ENCODE measurements around the gene SMCO2. TPM values are rescaled to one million over a fixed set of nuclear protein-coding genes. Genes with fewer than 3 reads are reported as not detected.

Gene SMCO2
- 0.16 TPM in 1 of 2 replicates, not detected in the other for total RNA-seq (2014; rRNA removed; shearing (Covaris generic))

DNA sequence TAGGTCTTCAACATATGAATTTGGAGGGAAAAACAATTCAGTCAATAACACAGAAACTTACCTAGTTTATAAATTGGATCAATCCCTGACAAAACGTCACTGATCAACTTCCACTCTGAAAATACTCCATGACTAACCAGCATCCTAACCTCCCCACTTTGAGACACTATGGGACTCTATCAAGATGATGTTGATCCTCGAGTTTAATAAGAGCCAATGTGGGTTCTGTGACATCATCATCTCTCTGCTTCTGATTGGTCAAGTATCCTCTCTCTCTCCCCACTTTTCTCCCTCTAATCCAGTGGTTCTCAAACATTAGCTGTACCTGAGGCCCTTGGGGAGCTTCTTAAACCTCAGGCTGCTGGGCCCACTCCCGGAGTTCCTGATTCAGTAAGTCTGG lies at the start of gene SMCO2:
TSS of gene SMCO2 (plus strand) at position 301 of the 400 bp plus-strand sequence. CDS start 23,896 bp downstream, outside the sequence.
- DNase-seq (ENCODE audit: low spot score): no peak

DNA sequence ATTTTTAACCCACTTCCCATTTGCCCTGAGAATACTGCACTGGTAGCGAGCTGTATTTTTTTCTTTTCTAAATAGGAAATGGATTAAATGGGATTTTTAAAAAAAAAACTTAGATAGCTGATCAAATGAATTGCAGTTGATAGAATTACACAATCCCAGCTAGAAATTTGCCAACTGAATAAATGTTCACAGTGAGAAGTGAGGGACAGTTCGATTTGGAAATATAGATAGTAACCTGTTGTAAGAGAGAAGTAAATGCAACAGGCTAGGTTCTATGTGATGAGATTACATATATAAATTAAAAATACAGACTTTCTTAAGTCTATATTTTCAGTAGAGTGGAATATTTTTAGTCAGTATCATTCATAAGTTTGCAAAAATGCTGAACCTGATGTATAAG lies 48.1 kb upstream of the SMCO2 start:
- DNase-seq (ENCODE audit: low spot score): no peak

DNA sequence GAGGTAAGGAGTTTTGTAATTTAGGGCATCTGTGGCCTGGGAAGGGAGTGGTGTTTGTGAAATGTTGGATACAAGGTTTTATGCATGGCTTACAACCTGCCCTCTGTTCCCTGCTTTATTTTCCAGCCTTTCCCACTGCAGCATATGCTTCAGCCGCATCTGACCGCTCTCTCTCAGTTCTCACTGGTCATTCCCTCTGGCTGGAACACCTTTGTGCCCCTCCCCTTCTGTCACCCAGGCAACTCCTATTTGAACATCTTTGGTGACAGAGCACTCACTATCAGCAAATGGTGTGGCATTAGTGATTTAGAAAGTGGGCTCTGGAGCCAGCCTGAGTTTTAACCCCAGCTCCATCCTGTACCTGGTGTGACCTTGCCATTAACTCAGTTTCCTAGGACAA lies 47.5 kb upstream of the SMCO2 start:
- no peak for DNase-seq (ENCODE audit: low spot score)

DNA sequence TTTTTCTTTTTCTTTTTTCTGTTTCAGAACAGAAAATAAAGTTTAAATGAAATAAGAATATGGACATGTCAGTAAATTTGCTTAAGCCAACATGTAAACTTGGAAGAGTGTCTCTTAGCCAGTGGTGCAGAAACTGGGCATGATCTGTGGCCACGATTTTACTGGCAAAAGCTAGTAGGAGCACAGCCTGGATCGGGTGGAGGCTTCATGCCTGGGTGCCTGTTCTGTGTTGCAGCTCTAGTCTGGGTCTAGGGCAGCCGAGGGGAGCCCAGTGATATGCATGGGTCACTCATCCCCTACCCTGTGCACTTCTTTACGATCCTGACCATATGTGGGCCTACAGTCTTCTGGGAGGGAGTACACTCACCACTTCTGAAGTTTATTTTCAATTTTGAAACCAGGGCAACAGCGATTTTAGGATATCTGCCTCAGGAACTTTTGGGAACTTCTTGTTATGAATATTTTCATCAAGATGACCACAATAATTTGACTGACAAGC lies 45.6 kb upstream of the SMCO2 start:
- DNase-seq (ENCODE audit: low spot score): no peak

DNA sequence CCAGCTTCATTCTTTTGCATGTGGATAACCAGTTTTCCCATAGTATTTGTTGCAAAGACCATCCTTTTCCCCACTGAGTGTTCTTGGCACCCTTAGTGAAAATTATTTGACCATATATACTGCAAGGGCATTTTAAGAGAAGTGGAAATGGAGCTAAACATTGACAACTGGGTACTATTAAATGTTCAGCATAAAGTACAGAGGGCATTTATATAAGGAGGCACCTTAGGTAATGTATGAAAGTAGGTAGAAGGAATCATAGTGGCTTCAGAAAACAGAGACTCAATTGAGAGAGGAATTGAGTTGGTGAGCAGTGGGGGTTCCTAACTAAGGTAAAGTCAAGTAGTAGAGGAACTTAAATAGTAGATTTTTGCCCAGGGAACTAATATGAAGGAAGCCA lies 34.5 kb upstream of the SMCO2 start:
- no peak for DNase-seq (ENCODE audit: low spot score)

DNA sequence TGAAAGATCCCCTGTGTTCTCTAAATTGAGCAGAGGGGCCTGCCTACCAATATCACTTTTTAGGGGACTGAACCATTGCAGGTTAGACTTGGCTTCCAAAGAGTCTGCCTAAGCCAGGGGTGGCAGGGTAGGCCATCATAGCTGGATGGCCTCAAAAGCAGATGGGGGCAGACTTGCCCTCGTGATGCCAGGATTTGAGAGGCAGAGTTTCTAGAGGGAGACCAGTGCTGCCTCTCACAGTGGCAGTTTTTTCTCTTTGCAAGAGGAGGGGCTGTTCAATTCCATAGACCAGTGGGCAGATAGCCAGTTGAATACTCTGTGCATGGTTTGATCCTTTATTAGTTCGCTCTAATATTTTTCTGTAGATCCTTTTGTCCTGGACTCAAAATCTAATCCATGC lies 23.8 kb upstream of the SMCO2 start:
- DNase-seq (ENCODE audit: low spot score): no peak

DNA sequence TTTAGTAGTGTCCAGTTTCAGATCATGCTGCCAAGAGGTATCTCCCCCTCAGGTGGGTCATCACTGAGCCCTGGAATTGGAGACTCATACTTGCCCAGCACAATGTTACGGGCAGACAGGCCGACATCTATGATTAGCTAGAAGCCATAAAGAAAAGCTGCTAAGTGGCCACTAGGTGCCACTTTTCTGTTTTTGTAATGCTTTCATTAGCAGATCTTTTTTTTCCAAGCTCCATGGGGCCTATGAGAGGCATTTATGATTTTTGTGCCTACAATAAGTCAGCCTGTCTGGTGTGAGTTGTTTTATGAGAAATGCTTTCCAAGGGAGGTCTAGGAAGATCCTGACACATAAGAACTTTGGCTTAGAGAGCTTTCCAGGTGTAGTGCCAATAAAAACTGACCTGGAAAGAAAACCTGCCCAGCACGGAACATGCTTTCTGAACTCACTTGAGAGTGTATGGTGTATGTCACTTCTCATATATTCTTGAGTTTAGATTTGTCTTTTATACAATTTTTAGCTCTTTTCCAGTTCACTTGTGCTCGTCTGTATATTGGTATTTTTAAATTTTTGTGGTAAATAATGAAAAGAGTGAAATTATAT lies 21.8 kb upstream of the SMCO2 start:
- peak; percentile 72 for DNase-seq (ENCODE audit: low spot score)

DNA sequence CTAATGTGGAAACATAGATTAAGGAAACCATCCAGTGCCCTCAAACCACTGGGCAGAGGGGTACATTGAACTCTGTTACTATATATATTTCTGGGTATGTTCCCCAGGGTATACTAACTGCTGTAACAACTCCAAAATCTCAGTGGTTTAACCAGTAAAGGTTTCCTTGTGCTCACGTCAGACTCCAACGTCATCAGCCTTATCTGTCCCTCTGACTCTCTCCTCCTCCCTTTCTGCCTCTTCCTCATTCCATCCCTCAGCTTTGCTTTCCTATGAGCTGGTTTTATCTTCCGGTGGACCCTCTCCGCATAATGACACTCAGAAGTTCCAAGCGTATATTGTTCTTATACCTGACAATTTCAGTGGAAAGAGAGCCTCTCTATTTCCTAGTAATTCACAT lies 21.2 kb upstream of the SMCO2 start:
- DNase-seq (ENCODE audit: low spot score): no peak

DNA sequence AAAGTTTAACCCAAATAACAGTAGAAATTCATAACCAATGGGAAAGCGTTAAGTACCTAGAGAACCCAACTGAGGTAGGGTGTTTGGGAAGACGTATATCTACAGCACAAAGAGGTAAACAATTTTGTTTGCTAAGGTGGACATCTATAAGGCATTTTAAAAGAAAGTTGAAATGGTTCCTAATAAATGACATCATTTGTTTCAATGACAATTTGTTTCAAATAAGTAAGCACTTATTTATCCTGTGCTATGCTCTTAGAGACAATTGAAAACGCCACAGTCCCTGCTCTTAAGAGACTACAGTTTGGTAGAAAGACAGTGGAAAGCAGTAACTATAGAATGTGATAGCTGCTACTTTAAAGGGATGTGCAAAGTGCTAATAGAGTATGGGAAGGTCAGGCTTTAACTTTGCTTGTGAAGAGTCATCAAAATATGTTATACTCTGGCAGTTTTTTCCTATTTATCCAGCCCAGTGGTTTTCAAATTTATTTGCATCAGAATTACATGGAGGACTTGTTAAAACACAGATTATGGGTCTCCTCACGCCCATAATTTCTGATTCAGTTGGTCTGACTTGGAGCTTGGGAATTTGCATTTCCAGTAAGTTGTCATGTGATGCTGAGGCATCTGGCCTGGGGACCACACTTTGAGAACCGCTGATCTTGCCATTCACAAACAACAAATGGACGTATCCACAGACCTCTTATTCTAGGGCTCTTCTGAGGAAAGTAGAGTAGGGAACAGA lies 19.6 kb upstream of the SMCO2 start:
- DNase-seq (ENCODE audit: low spot score): no peak

DNA sequence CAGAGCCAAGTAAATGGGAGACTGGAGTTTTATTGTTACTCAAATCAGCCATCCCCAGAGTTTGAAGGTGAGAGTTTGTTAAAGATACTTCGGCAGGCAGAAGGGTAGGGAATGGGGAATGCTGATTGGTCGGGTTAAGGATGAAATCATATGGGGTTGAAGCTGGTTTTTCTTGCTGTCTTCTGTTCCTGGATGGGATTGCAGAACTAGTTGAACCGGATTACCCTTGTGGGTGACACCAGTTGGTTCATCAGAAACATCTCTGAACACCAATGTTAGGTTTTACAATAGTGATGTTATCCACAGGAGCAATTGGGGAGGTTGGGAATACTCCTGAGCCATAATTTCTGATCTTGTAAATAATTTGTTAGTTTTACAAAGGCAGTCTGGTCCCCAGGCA lies 18.7 kb upstream of the SMCO2 start:
- DNase-seq (ENCODE audit: low spot score): no peak

DNA sequence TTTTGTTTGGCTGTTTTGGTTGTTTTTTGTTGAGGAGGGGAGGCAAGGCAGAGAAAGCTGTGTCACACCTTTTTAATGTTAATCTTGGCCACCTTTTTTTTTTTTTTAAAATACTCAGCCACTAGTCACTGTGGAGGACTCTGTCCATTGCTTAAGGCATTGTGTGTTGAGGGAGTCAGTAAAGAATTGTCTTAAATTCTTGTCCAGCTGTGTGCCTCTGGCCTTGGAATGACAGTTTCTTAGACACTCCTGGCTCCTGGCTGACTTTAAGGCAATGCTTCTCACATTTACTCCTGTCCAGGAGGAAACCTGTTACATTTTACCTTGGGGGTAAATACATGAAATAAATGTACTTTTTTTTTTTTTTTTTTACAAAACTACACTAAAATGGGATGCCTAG lies 18.1 kb upstream of the SMCO2 start:
- no peak for DNase-seq (ENCODE audit: low spot score)

DNA sequence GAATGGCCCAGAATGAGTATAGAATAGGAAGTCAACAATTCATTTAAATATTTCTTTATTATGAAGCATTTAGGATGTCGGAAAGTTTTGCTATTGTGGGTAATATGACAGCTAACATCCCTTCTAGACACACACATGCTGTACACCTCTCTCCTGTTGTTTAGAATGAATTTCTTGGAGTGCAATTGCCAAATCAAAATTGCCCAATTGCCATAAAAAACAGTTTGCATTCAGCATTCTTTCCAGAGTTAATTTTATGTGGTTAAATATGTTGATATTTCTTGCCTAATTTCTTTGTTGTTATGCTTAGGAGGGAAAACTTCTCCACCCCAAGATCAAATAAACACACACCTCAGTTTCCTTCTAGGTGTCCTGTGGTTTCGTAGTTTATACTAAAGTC lies 16.9 kb upstream of the SMCO2 start:
- no peak for DNase-seq (ENCODE audit: low spot score)

DNA sequence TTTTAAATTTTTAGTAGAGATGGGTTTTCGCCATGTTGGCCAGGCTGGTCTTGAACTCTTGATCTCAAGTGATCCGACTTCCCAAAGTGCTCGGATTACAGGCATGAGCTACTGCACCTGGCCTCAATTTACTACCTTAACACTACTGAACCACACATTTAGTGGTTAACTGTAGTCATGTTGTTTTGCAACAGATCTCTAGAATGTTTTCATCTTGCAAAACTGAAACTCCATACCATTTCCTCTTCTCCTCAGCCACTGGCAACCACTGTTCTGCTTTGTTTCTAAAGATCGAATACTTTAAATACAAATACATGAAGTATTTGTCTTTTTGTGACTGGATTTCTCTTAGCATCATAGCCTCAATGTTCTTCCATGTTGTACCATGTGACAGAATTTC lies 15.4 kb upstream of the SMCO2 start:
- DNase-seq (ENCODE audit: low spot score): no peak

DNA sequence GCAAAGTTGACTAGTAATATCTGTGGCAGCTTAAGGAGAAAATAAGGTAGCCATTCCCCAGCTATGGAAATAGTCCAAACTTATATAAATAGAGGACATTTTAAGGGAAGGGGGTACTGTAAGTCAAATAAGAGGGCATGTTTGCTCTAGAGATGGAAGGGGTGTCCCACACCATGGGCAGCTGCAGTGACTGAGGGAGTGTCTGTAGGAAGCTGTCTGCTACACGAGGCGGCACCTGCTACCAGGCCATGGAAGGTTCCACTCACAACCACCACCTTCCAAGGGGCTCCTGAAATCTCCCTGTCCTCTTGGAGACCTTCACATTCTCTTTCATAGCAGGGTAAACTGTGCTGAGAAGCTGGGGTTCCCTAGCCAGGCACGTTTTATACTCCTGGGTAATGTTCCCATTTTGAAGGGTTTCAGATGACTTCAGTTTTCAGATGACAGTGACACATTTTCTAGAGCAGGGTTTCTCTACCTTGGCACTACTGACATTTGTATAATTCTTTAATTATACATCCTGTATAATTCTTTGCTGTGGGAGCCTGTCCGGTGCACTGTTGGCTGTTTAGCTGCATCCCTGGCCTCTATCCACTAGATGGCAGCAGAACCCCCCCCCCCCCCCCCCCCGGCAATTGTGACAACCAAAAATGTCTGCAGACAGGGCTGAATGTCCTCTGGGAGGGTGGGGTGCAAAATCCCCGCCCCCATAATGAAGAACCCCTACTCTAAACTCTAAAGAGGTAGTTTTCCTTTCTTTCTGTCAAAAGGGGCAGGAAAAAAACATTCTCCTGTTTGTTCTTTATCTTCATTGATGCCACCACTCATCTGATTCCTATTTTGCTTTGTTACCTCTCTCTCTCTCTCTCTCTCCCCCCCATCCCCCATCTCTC lies 11.6 kb upstream of the SMCO2 start:
- peak; percentile 30 for DNase-seq (ENCODE audit: low spot score)

DNA sequence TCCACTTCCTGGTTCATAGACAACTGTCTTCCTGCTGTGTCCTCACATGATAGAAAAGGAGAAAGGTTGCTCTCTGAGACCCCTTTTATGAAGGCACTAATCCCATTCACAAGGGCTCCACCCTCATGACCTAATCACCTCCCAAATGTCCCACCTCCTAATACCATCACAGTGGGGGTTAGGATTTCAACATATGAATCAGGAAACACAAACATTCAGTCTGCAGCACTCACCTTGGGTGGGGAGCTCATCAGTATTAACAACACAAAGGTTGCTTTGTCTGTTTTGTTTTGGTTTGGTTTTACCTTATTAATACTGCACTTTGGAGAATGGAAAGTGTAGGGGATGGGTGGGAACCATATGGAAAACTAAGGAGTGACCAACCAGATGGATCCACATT lies 10.5 kb upstream of the SMCO2 start:
- peak; percentile 16 for DNase-seq (ENCODE audit: low spot score)

DNA sequence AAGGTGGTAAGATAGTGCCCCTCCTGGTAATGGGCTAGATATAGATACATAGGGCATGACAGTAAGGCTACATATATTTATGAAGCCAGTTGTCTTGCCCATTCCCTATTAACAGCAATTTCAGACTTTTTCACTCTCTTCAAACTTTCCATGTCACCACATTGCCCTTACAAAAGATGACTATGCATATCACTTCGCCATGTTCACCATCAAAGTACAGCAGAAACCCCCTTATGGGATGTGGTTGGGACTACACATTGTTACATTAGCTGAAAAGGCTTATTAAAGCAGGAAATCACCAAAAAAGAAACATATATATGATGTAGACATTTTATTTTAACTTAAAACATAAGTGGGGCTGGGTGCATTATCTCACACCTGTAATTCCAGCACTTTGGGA lies 9.8 kb upstream of the SMCO2 start:
- no peak for DNase-seq (ENCODE audit: low spot score)

DNA sequence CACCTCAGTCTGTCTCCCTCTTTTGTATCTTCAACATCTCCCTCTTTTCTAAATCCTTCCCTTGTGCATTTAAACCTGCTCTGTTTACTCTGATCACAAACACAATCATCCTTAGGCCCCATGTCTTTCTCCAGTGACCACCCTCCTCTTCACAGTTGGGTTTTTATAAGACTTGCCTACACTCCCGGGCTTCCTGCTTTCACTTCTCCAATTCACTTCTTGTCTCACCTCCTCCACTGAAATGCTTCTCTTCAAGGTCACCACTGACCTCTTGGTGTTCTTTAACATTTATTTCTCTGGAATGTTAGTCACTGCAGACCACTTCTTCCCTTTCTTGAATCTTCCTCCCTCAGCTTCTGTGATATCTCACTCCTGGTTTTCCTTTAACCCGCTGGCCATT lies 8.7 kb upstream of the SMCO2 start:
- DNase-seq (ENCODE audit: low spot score): no peak

DNA sequence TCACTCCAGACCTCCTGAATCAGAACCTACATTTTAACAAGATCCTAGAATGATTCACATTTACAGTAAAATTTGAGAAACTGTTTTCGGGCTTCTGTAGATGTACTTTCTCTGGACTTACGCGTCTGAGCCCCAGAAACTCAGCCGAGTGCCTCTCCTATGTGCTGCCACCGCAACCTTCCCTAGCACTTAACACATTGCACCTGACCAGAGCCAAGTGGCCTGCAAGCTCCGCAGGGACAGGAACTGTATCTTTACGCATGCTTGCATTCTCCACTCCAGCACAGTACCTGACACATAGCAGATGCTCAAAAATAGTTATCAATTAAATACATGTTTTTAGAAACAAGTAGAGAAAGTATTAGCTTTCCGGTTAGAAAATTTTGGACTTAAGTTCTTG lies 1.2 kb downstream of the SMCO2 start:
- DNase-seq (ENCODE audit: low spot score): no peak

DNA sequence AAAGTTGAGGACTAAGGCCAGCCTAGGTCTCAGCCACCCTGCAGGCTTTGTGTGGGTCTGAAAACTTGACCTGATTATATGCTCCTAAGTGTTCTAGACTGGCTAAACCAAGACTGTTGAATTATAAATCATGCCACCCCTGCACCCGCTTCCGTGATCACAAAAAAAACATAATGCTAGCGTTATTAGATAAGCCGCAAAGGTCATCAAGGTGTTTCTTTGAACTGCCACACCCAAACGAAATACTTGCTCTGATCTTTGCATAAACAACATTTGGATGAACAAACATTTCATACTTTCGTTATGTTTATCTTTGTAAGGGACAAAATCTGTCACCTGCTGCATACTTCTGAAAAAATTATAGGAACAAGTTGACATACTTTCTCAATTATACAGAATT lies 2.5 kb downstream of the SMCO2 start:
- DNase-seq (ENCODE audit: low spot score): no peak

DNA sequence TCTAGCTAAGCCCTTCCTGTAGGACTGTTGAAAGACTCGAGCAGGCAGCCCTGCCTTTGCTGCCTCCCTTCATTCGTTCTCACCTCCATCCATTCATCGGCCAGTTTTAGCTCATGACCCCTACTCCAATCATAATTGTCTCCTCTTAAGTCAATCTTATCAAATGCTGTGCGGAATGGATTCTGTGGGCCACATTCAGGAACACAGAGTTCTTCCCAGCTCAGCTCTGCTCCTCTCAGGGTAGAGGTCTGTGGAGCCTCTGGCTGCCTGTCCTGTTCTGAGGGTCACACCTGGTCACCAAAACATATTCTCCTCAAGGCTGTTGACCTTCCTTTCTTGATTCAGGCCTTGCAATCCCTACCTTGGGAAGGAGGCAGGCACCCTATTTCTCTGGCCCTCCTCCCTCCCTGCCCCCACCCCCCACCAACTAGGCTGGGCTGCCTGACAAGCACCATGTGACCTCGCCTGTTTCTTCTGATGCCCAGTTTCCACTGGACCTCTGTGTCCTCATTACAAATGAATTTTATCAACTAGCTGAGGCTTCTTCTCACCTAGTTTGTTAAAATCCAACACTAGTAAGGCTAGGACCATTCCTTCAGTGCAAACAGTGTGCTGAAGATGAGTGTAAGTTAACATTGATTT lies 3.5 kb downstream of the SMCO2 start:
- no peak for DNase-seq (ENCODE audit: low spot score)

DNA sequence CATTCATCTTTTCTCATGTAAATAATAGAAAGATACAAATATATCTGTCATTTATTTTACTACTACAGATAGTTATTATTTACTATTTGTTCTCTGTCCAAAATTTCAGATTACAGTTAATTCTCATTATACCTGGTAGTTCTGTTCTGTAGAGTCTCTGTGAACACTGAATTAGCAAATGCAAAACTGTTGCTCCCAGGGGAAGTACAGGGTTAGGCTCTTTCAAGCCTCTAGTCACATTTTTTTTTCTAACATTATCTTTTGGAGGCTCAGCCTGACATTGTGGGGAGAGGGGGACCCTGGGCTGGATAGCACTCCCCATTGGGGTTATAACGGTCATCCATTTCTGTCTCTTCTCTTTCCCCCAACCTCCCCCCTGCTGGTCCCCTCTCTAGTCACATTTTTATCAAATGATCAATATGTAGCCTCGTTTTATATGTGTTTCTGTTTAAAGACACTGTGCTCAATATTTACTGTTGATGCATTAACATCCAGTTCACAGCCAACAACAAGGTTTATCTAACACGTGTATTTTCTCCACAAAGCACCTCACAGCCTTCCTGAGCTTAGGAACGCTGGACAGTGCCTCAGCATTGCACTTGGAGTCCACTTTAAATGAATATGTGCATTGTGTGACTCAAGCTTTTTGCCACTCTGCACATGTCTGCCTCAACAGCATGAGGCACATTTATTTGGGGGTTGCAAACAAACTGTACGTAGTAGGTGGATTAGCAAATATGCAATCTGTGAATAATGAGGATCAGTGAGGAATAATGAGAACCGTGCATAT lies 4.7 kb downstream of the SMCO2 start:
- DNase-seq (ENCODE audit: low spot score): no peak
